Ascending aorta (tissue), 2 donors: Measurements from ENCODE around the gene NKX6-2. TPM values are rescaled to one million over a fixed set of nuclear protein-coding genes. Genes with fewer than 3 reads are reported as not detected.
A peak's percentile ranks its signal among the peaks of the same experiment; 100 is the strongest.

ENCODE experiments used
- DNase-seq, 2 donors: peaks; one replicate each; pipeline ENCODE4 v3.0.0-alpha.2; 2019; ENCODE audit warnings: low spot score in 2 of 2
- H3K27ac ChIP-seq, 2 donors: fragments of 200-600 bp; sonication (generic); one replicate each; pipeline ENCODE4 v1.5.1; 2016 to 2017; ENCODE audit warnings: mild to moderate bottlenecking in 1 of 2
- H3K27me3 ChIP-seq: fragments of 200-600 bp; sonication (generic); one replicate; pipeline ENCODE4 v1.5.1; 2017
- H3K36me3 ChIP-seq, 2 donors: fragments of 200-600 bp; sonication (generic); one replicate each; pipeline ENCODE4 v1.5.1; 2016
- H3K4me1 ChIP-seq, 2 donors: fragments of 200-600 bp; sonication (generic); one replicate each; pipeline ENCODE4 v1.5.1; 2016 to 2017; ENCODE audit warnings: mild to moderate bottlenecking in 1 of 2
- H3K4me3 ChIP-seq, 2 donors: fragments of 200-600 bp; sonication (generic); one replicate each; pipeline ENCODE4 v1.5.1; 2016 to 2017; ENCODE audit warnings: mild to moderate bottlenecking in 1 of 2
- H3K9me3 ChIP-seq, 2 donors: fragments of 200-600 bp; sonication (generic); one replicate each; pipeline ENCODE4 v1.5.1; 2016
- CTCF ChIP-seq, 3 experiments: fragments of 200-600 bp in 2 of 3; fragments of 450-650 bp in 1 of 3; sonication (generic) in 2 of 3; IDR thresholded peaks; one replicate each; pipeline ENCODE4 v1.5.1; 2016 to 2019; ENCODE audit warnings: antibody characterized with exemption in 3 of 3, mild to moderate bottlenecking in 1 of 3, moderate library complexity in 1 of 3
- intact Hi-C: fragments of 100-400 bp; cut with DNase I; formaldehyde crosslinking; loops from one replicate; pipeline ENCODE4 v1.15.1; 2023
- total RNA-seq: library from RNA; depleted of rRNA; stranded (reverse); fragments of >200 nt; gene quantifications from one replicate; pipeline ENCODE4 v1.1.0, GENCODE V29; 2016

Gene NKX6-2
- total RNA-seq = not detected

- intact Hi-C loops = no loop called here
- no peak within 1 kb of the TSS for H3K27ac ChIP-seq
- DNase-seq = no peak
- H3K27me3 ChIP-seq = peaks cover 35% of the 10 kb centered on the region
- TF ChIP-seq CTCF (IDR thresholded peaks at IDR 0.05) = no peak
- H3K4me3 ChIP-seq = peak within 1 kb of the TSS; percentile 30 to 38
- H3K36me3 ChIP-seq = peaks cover 28 to 30% of the 10 kb centered on the region in 2 donors
- H3K9me3 ChIP-seq = peaks cover 0 to 5% of the 10 kb centered on the region in 2 donors
- peaks cover 6 to 11% of the 10 kb centered on the region in 2 donors for H3K4me1 ChIP-seq
Measured at GRCh38 chr10:132785723-132786475, at the start of gene NKX6-2. Gene NKX6-2, minus strand, starts transcription at chr10:132786147. Its CDS starts 199 bp downstream, at chr10:132785948.

- Histone ChIP-seq H3K4me1 (no peaks in the 10 kb centered on the region), H3K4me3 (no peak overlapping the region), H3K9me3 (no peaks in the 10 kb centered on the region), H3K27ac (no peak overlapping the region), H3K36me3 (no peaks in the 10 kb centered on the region), H3K27me3 (no peaks in the 10 kb centered on the region)
- no peak for TF ChIP-seq CTCF (IDR thresholded peaks at IDR 0.05)
- intact Hi-C loops = no loop called here
- peak in 1 of 2 donors; percentile 28 for DNase-seq
Measured at GRCh38 chr10:132834891-132835847, 49.2 kb upstream of the NKX6-2 start.

GRCh38 chr10:132834311-132834761 lies 48.4 kb upstream of the NKX6-2 start:
- Histone ChIP-seq H3K9me3 (no peaks in the 10 kb centered on the region), H3K27ac (no peak overlapping the region), H3K27me3 (no peaks in the 10 kb centered on the region), H3K36me3 (no peaks in the 10 kb centered on the region), H3K4me3 (no peak overlapping the region), H3K4me1 (no peaks in the 10 kb centered on the region)
- TF ChIP-seq CTCF (IDR thresholded peaks at IDR 0.05) = no peak
- peak in 1 of 2 donors; percentile 56 for DNase-seq
- intact Hi-C loops = no loop called here

GRCh38 chr10:132833421-132834111 lies 47.6 kb upstream of the NKX6-2 start:
- intact Hi-C loops = no loop called here
- DNase-seq = peak in 1 of 2 donors; percentile 39
- no peaks in the 10 kb centered on the region for H3K27me3 ChIP-seq

More at GRCh38 chr10:132833421-132834111, 47.6 kb upstream of the NKX6-2 start:
- Histone ChIP-seq H3K27ac (no peak overlapping the region), H3K4me1 (no peaks in the 10 kb centered on the region), H3K9me3 (no peaks in the 10 kb centered on the region), H3K36me3 (no peaks in the 10 kb centered on the region), H3K4me3 (no peak overlapping the region)
- TF ChIP-seq CTCF (IDR thresholded peaks at IDR 0.05) = no peak
